ENCODE data around the gene HBS1L.

The HBS1L gene

DNA sequence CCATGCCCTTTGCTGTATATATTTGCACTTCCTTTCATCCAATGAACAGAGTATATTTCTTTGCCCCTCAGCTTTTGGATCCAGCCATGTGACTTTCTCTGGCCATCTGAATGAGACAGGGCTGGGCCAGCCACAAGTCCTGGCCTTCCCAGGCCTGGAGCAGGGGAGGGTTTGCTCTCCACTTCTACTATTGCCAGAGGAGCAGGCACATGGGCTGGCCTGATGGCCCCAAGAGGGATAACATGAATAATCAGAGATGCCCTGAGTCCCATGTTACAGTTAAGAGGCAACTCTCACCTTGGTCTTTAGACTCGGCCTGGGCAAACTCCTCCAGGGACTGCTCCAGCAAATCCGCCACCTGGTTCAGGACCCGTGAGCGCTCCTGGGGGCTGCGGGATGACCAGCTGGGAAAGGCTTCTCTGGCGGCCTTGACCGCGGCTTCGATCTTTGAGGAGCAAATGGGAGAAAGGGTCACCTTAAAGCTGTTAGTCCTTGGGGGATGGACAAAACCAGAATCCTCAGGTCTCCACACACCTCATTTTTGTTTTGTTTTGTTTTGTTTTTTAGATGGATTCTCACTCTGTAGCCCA is 111.0 kb downstream of the HBS1L start:
- DNase-seq: no peak

GRCh38 chr6:134938896-134939295 is 115.7 kb downstream of the HBS1L start:
- peak; percentile 35 for DNase-seq

GRCh38 chr6:134937426-134937825 is 117.2 kb downstream of the HBS1L start:
- DNase-seq: no peak

GRCh38 chr6:134936931-134937330 is 117.7 kb downstream of the HBS1L start:
- no peak for DNase-seq

- DNase-seq: no peak
Observed at GRCh38 chr6:134936476-134936875, 118.1 kb downstream of the HBS1L start.

- no peak for DNase-seq
Observed at GRCh38 chr6:134934793-134935485, 119.7 kb downstream of the HBS1L start.

GRCh38 chr6:134932535-134933470 is 121.8 kb downstream of the HBS1L start:
- no peak for DNase-seq

DNA sequence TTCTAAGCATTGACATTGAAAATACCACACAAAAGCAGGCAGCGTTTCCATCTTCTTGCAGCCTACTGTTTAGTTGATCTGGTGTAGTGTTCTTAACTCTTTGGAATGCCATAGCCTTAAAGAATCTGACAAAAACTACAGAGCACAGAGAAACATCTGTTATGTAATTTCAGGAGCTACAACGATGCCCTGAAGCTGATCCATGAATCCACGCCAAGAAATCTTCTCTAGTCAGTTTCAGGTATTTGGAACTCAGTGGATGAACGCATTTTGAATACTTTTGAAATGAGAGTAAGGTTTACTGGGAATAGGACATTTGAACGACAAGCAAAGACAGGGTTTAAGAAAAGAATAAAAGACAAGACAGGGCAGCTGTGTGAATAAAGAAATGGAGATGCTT is 122.5 kb downstream of the HBS1L start:
- no peak for DNase-seq

- DNase-seq: no peak
Observed at GRCh38 chr6:134930463-134930862, 124.2 kb downstream of the HBS1L start.

GRCh38 chr6:134928151-134928900 is 126.3 kb downstream of the HBS1L start:
- DNase-seq: no peak

DNA sequence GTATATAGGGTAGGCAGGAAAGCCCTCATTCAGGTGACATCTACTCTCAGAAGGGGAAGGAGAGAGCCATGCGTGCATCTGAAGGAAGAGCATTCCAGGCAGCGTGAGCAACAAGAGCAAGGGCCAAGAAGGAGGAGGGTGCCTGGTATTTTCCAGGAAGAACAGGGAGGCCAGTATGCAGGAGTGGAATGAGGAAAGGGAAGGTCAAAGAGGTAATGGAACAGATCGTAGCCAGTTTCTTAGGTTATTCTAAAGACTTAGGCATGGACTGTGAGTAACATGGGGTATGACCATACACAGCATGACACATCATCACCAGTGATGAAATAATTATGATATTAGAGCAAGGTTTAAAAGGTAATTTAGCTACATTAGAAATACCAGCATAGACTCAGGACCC is 128.8 kb downstream of the HBS1L start:
- no peak for DNase-seq

GRCh38 chr6:134921721-134922261 is 132.8 kb downstream of the HBS1L start:
- DNase-seq: no peak

- no peak for DNase-seq
Observed at GRCh38 chr6:134921276-134921675, 133.3 kb downstream of the HBS1L start.

DNA sequence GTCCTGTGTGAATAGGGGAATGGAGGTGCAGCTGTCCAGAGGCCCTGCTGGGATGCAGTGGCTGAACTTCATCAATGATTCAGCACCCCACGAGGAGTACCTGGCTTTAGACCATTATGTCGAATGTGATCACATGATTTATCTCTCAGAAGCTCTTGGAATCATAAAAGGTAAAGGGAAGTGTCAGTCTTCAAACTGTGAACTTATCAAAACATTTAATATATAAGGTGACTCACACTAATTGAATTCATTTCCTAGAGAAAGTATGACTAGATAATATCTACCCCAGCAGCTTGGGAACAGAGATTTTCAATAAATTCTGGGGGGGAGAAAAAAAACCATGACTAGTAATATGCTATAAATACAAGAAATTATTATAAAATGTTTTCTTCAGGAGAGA is 134.2 kb downstream of the HBS1L start:
- no peak for DNase-seq

DNA sequence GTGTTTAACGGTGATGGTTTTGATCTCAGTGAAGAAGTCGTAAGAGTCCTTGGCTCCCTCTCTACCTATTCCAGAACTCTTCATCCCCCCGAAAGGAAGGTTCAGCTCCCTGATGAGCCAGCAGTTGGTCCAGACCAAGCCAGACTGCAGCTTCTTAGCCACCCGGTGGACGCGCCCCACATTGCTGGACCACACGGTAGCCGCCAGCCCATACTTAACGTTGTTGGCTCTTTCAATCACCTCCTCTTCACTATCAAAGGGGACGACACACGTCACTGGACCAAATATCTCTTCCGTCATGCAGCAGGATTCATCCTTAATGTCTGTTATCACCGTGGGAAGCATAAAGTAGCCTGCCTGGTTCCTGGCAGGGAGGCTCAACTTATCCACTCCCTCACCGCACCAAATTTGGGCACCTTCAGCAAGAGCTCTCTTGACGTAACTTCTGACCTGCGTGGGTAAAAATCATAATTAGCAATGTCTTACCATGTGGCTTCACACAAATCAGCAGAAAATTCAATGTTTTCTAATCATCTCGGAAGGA is 136.1 kb downstream of the HBS1L start:
- no peak for DNase-seq

DNA sequence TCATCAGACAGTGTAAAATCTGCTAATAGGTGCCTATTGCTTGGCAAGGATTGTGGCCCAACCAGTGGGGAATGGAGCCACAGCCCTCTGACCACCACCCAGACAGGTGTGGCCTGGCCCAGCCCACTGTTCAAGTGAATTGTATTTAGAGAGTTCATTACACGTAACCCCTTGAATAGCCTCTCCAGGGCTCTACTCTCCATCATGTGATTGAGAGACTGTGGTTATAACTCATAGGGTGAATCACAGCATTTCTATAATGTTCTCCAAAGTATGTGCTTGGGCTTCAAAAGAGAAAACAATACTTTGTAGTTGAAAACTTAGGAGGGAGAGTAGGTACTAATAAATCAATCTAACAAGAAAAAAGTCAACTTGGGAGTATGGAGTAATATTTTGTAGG is 143.1 kb downstream of the HBS1L start:
- no peak for DNase-seq

- no peak for DNase-seq
Observed at GRCh38 chr6:134910593-134910935, 144.1 kb downstream of the HBS1L start.
